ENCODE data around the gene VPS13D. TPM values are rescaled to one million over a fixed set of nuclear protein-coding genes. Genes with fewer than 3 reads are reported as not detected.

Gene VPS13D
- total and polyA plus RNA-seq, 2 of the 4 experiments (the other 2 are of a cell fraction): 9.0 to 16.3 TPM

DNA sequence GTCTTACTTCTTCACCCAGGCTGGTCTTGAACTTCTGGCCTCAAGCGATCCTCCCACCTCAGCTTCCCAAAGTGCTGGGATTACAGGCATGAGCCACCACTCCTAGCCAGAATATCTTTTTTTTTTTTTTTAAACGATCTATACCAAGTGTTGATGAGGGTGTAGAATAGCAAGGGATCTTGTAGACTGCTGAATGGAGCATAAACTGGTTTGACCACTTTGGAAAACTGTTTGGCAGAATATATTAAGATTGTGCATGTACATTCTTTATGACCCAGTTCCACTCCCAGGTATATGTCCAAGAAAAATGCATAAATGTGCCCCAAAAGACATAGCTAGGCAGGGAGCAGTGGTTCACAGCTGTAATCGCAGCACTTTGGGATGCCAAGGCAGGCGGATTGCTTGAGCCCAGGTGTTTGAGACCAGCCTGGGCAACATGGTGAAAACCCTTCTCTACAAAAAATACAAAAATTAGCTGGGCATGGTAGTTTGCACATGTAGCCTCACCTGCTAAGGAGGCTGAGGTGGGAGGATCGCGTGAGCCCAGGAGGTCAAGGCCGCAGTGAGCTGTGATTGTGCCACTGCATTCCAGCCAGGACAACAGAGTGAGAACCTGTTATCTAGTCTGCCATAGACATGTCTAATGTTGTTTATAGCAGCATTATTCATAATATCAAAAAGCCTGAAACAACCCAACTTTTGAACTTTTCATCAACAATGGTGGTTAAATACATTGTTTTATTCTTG, 184.0 kb downstream of the VPS13D start:
- Histone ChIP-seq H4K8ac (ENCODE audit: low read depth in 2 of 2, low read length in 2 of 2) (no peak overlapping the region), H3K4ac (ENCODE audit: low read depth, low read length) (peak overlapping the region; percentile 13; the same call in 1 of the 2 replicates), H3K27me3 (ENCODE audit: control insufficient read depth, insufficient read depth, low read length) (no peaks in the 10 kb centered on the region), H4K5ac (ENCODE audit: low read depth, low read length) (no peak overlapping the region), H3K27ac (ENCODE audit: insufficient read depth, low read length) (no peak overlapping the region), H2BK20ac (ENCODE audit: low read depth, low read length) (no peak overlapping the region), H3K36me3 (ENCODE audit: control insufficient read depth, insufficient read depth, low read length) (peaks cover 12% of the 10 kb centered on the region), H4K91ac (ENCODE audit: insufficient read depth, low read depth, low read length) (no peak overlapping the region), H3K4me3 (ENCODE audit: insufficient read depth, low read depth, low read length) (no peak overlapping the region), H3K4me1 (ENCODE audit: control insufficient read depth, insufficient read depth, low read length) (no peaks in the 10 kb centered on the region; the same call in none of the 2 replicates), H2AK9ac (replicated peaks; ENCODE audit: low read depth, low read length, poor library complexity) (no peak overlapping the region), H3K14ac (replicated peaks; ENCODE audit: low read depth, low read length) (no peak overlapping the region), H2AK5ac (ENCODE audit: low read depth, low read length) (no peak overlapping the region), H3K79me1 (ENCODE audit: low read depth in 1 of 2, low read length in 2 of 2) (no peaks in the 10 kb centered on the region), H3K56ac (ENCODE audit: extremely low read depth, insufficient read depth, low read length) (no peak overlapping the region), H3K23ac (ENCODE audit: low read depth, low read length) (no peak overlapping the region), H2AFZ (replicated peaks; ENCODE audit: low read length, poor library complexity) (no peak overlapping the region), H3K9me1 (ENCODE audit: insufficient read depth, low read length) (peaks cover 11% of the 10 kb centered on the region), H3K9ac (ENCODE audit: low read depth, low read length) (no peak overlapping the region), H3K4me2 (ENCODE audit: low read depth, low read length) (no peak overlapping the region), H4K20me1 (ENCODE audit: insufficient read depth, low read length) (no peaks in the 10 kb centered on the region), H2BK120ac (ENCODE audit: low read depth, low read length) (no peak overlapping the region), H3K9me3 (ENCODE audit: control insufficient read depth, insufficient read depth, low read length) (no peaks in the 10 kb centered on the region; the same call in 1 of the 2 replicates), H2BK15ac (ENCODE audit: low read depth, low read length) (no peak overlapping the region), H3K18ac (ENCODE audit: low read depth, low read length) (no peak overlapping the region), H2BK5ac (ENCODE audit: low read depth, low read length, poor library complexity, severe bottlenecking) (no peak overlapping the region)
- WGBS, 2 experiments (ENCODE audit: extremely low coverage in 2 of 2, insufficient read length in 1 of 2): no CpG with 5 or more reads among the region's 7 CpGs
- BruUV-seq (replicated peaks): no TSS peak
- ChIA-PET POLR2A (ENCODE audit: unreplicated experiment) (no interaction called here), CTCF (no interaction called here)
- DNase-seq: no peak
- intact Hi-C loops (cut with micrococcal nuclease) (no loop called here), dilution Hi-C loops (cut with HindIII; ENCODE audit: low sequenced_read_pairs, unreplicated experiment) (no loop called here), in situ Hi-C loops (cut with MboI; ENCODE audit: low sequenced_read_pairs) (loop anchor here (25.0 kb wide), 1 partner anchor 198 kb away; the partner anchor contains the start of gene DHRS3)
- ATAC-seq (ENCODE audit: low read depth): no peak
- TF ChIP-seq MAFK (IDR thresholded peaks at IDR 0.05; ENCODE audit: low read depth, low read length): no peak
- TF ChIP-seq, protein P1, sequence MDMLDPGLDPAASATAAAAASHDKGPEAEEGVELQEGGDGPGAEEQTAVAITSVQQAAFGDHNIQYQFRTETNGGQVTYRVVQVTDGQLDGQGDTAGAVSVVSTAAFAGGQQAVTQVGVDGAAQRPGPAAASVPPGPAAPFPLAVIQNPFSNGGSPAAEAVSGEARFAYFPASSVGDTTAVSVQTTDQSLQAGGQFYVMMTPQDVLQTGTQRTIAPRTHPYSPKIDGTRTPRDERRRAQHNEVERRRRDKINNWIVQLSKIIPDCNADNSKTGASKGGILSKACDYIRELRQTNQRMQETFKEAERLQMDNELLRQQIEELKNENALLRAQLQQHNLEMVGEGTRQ (IDR thresholded peaks at IDR 0.05; ENCODE audit: low read depth, low read length): no peak
- TF ChIP-seq RFX5 (IDR thresholded peaks at IDR 0.05; ENCODE audit: low read depth, low read length): no peak
- no peak for TF ChIP-seq MAZ (IDR thresholded peaks at IDR 0.05; ENCODE audit: borderline replicate concordance, low read depth, low read length)
- TF ChIP-seq, protein P2, sequence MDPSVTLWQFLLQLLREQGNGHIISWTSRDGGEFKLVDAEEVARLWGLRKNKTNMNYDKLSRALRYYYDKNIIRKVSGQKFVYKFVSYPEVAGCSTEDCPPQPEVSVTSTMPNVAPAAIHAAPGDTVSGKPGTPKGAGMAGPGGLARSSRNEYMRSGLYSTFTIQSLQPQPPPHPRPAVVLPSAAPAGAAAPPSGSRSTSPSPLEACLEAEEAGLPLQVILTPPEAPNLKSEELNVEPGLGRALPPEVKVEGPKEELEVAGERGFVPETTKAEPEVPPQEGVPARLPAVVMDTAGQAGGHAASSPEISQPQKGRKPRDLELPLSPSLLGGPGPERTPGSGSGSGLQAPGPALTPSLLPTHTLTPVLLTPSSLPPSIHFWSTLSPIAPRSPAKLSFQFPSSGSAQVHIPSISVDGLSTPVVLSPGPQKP (IDR thresholded peaks at IDR 0.05; ENCODE audit: borderline replicate concordance, low read depth, low read length): no peak
- no peak for TF ChIP-seq RCOR1 (IDR thresholded peaks at IDR 0.05; ENCODE audit: insufficient replicate concordance, low read length)
- TF ChIP-seq, protein P3, sequence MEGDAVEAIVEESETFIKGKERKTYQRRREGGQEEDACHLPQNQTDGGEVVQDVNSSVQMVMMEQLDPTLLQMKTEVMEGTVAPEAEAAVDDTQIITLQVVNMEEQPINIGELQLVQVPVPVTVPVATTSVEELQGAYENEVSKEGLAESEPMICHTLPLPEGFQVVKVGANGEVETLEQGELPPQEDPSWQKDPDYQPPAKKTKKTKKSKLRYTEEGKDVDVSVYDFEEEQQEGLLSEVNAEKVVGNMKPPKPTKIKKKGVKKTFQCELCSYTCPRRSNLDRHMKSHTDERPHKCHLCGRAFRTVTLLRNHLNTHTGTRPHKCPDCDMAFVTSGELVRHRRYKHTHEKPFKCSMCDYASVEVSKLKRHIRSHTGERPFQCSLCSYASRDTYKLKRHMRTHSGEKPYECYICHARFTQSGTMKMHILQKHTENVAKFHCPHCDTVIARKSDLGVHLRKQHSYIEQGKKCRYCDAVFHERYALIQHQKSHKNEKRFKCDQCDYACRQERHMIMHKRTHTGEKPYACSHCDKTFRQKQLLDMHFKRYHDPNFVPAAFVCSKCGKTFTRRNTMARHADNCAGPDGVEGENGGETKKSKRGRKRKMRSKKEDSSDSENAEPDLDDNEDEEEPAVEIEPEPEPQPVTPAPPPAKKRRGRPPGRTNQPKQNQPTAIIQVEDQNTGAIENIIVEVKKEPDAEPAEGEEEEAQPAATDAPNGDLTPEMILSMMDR (conservative IDR thresholded peaks at IDR 0.05; ENCODE audit: low read depth, low read length): no peak
- no peak for TF ChIP-seq CHD1 (IDR thresholded peaks at IDR 0.05; ENCODE audit: low read depth, low read length)
- no peak for TF ChIP-seq SMC3 (IDR thresholded peaks at IDR 0.05; ENCODE audit: low read depth, low read length)
